Naive B cell (primary cell): ENCODE results near the gene TMEM123. TPM values are rescaled to one million over a fixed set of nuclear protein-coding genes. Genes with fewer than 3 reads are reported as not detected.

Experiments
- ATAC-seq, 2 donors: fragments of 150-1000 bp; cut with Tn5 transposase; 2 replicates each; pipeline ENCODE4 v1.10.0; 2021; ENCODE audit warnings: low read depth in 2 of 2, mild to moderate bottlenecking in 2 of 2, moderate library complexity in 2 of 2
- DNase-seq: peaks from one replicate; pipeline ENCODE4 v3.0.0; 2022
- H3K27ac Mint-ChIP-seq, 6 donors: one replicate each; pipeline ENCODE4 v1.8.0; 2020 to 2022; ENCODE audit warnings: mild to moderate bottlenecking in 6 of 6, mixed read lengths in 6 of 6, moderate library complexity in 5 of 6, inconsistent platforms in 2 of 6
- H3K27me3 Mint-ChIP-seq, 3 donors: one replicate each; pipeline ENCODE4 v1.8.0; 2021 to 2022; ENCODE audit warnings: mixed read lengths in 3 of 3, mild to moderate bottlenecking in 1 of 3
- H3K36me3 Mint-ChIP-seq, 2 donors: one replicate each; pipeline ENCODE4 v1.8.0; 2020 to 2022; ENCODE audit warnings: mixed read lengths in 2 of 2, inconsistent platforms in 1 of 2, mild to moderate bottlenecking in 1 of 2
- H3K4me1 Mint-ChIP-seq, 3 donors: one replicate each; pipeline ENCODE4 v1.8.0; 2020 to 2022; ENCODE audit warnings: mixed read lengths in 3 of 3, inconsistent platforms in 1 of 3, mild to moderate bottlenecking in 1 of 3, moderate library complexity in 1 of 3
- H3K4me3 Mint-ChIP-seq, 8 donors: one replicate each; pipeline ENCODE4 v1.8.0; 2020 to 2022; ENCODE audit warnings: mild to moderate bottlenecking in 8 of 8, mixed read lengths in 8 of 8, moderate library complexity in 8 of 8, inconsistent platforms in 2 of 8
- H3K9me3 Mint-ChIP-seq, 7 donors: one replicate each; pipeline ENCODE4 v1.8.0; 2020 to 2022; ENCODE audit warnings: mixed read lengths in 7 of 7, mild to moderate bottlenecking in 5 of 7, inconsistent platforms in 2 of 7, moderate library complexity in 1 of 7
- polyA plus RNA-seq, 6 donors: library from polyadenylated mRNA; unstranded; fragments of 300-500 nt; fragmentation: Illumina TruSeq; gene quantifications; one replicate each; pipeline ENCODE4 v1.2.3, GENCODE V29; 2021; ENCODE audit warnings: low read depth in 6 of 6

TMEM123 gene
- polyA plus RNA-seq, 6 donors from 2014 or later: 429 to 518 (median 477) TPM

DNA sequence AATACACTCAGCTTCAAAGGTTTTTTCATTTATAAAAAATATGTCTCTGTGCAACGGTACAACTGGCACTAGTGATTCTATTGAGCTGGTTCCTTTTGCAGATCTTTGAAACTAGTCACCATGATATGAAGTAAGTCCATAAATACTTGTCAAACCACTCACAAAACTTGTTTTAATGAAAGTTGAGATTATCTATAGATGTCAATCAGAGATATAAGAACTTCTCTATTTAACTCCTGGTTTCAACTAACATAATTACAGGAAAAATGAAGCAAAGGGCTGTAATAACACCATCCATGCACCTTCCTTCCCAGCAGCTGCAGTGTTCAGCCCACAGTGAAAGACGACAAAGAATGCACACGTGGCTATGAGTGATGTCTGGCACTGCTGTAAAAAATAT lies 44.7 kb downstream of the TMEM123 start:
- ATAC-seq: no peak
- Mint-ChIP-seq H3K27ac (peak overlapping the region in 4 of 6 donors; percentile 44 to 83 (median 62)), H3K4me3 (peak overlapping the region in 1 of 8 donors; percentile 59), H3K9me3 (no peaks in the 10 kb centered on the region), H3K27me3 (no peaks in the 10 kb centered on the region), H3K4me1 (peaks cover 15 to 49% (median 46%) of the 10 kb centered on the region in 3 donors), H3K36me3 (peaks cover 0 to 20% of the 10 kb centered on the region in 2 donors)
- DNase-seq: no peak

GRCh38 chr11:102406099-102406498 lies 46.5 kb downstream of the TMEM123 start:
- Mint-ChIP-seq H3K9me3 (no peaks in the 10 kb centered on the region), H3K4me1 (peaks cover 12 to 54% (median 48%) of the 10 kb centered on the region in 3 donors), H3K27me3 (no peaks in the 10 kb centered on the region), H3K27ac (peak overlapping the region in 4 of 6 donors; percentile 32 to 83 (median 77)), H3K4me3 (no peak overlapping the region), H3K36me3 (peaks cover 0 to 20% of the 10 kb centered on the region in 2 donors)
- DNase-seq: no peak
- ATAC-seq: no peak

DNA sequence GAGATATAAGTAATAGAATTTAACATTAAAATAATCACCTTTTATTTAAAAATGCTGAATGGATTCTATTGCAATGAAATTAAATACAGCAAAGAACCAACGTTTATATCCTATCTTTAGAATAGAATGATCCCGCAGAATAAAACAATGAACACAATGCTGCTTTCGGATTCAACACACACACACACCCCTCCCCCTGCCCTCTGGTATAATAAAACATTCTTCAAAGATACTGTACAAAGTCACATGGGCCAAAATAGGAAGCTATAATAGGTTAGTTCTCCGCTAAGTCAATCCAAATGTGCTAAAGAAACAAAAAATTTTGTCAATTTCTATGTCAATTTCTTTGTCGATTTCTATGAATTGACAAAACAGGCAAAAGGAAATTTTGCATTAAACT lies 47.1 kb downstream of the TMEM123 start:
- peak overlapping the region in 1 of 8 donors; percentile 9 for H3K4me3 Mint-ChIP-seq
- peaks cover 12 to 51% (median 47%) of the 10 kb centered on the region in 3 donors for H3K4me1 Mint-ChIP-seq
- ATAC-seq (no peak), DNase-seq (no peak)
- H3K9me3 Mint-ChIP-seq: no peaks in the 10 kb centered on the region
- H3K27me3 Mint-ChIP-seq: no peaks in the 10 kb centered on the region
- H3K27ac Mint-ChIP-seq: peak overlapping the region in 2 of 6 donors; percentile 72 to 82
- H3K36me3 Mint-ChIP-seq: peaks cover 3 to 18% of the 10 kb centered on the region in 2 donors

GRCh38 chr11:102402548-102402947 lies 50.0 kb downstream of the TMEM123 start:
- Mint-ChIP-seq H3K4me3 (no peak overlapping the region), H3K36me3 (peaks cover 11 to 12% of the 10 kb centered on the region in 2 donors), H3K9me3 (no peaks in the 10 kb centered on the region), H3K4me1 (peaks cover 12 to 39% (median 37%) of the 10 kb centered on the region in 3 donors), H3K27me3 (no peaks in the 10 kb centered on the region), H3K27ac (peak overlapping the region in 4 of 6 donors; percentile 26 to 78 (median 50))
- DNase-seq (no peak), ATAC-seq (no peak)

DNA sequence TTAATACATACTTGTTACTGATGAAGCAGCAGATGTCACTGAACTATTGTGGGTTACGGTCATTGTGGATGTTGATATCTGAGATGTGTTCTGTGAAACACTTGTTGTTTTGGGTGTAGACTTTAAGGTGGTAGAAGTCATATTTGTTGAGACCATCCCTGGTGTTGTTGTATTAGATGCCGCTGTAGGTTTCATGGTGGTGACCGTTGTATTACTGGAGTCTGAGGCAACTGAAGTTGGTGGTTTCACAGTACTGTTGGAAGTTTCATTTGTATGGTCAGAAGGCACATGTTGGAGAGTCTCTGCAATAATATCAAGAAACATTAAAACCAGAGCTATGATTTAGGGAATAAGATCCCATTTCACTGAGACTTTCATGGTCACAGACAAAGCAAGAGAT lies 50.7 kb downstream of the TMEM123 start:
- no peak for ATAC-seq
- Mint-ChIP-seq H3K27me3 (no peaks in the 10 kb centered on the region), H3K9me3 (no peaks in the 10 kb centered on the region), H3K36me3 (peaks cover 11 to 12% of the 10 kb centered on the region in 2 donors), H3K4me1 (peaks cover 5 to 32% (median 31%) of the 10 kb centered on the region in 3 donors), H3K27ac (peak overlapping the region in 2 of 6 donors; percentile 14 to 56), H3K4me3 (no peak overlapping the region)
- DNase-seq: no peak

DNA sequence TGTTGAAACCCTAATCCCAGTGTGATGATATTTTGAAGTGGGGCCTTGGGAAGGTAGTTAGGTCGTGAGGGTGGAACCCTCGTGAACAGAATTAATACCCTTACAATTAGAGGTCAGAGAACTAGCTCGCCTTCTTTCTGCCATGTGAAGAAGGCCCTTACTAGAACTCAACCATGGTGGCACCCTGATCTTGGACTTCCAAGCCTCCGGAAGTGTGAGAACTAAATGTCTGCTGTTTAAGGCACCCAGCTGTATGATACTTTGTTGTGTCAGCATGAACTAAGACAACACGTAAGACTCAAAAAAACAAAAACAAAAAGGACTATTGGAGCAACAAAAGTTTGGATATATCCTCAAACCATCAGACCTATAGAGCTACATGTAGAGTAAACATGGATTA lies 52.0 kb downstream of the TMEM123 start:
- Mint-ChIP-seq H3K27me3 (no peaks in the 10 kb centered on the region), H3K27ac (peak overlapping the region in 3 of 6 donors; percentile 21 to 79 (median 27)), H3K4me3 (no peak overlapping the region), H3K4me1 (peaks cover 3 to 28% (median 23%) of the 10 kb centered on the region in 3 donors), H3K36me3 (peaks cover 6 to 11% of the 10 kb centered on the region in 2 donors), H3K9me3 (no peaks in the 10 kb centered on the region)
- no peak for DNase-seq
- ATAC-seq: no peak

GRCh38 chr11:102399189-102399588 lies 53.4 kb downstream of the TMEM123 start:
- Mint-ChIP-seq H3K36me3 (peaks cover 4 to 11% of the 10 kb centered on the region in 2 donors), H3K27me3 (no peaks in the 10 kb centered on the region), H3K4me3 (no peak overlapping the region), H3K4me1 (peaks cover 3 to 27% (median 17%) of the 10 kb centered on the region in 3 donors), H3K27ac (peak overlapping the region in 1 of 6 donors; percentile 41), H3K9me3 (no peaks in the 10 kb centered on the region)
- ATAC-seq (no peak), DNase-seq (no peak)

DNA sequence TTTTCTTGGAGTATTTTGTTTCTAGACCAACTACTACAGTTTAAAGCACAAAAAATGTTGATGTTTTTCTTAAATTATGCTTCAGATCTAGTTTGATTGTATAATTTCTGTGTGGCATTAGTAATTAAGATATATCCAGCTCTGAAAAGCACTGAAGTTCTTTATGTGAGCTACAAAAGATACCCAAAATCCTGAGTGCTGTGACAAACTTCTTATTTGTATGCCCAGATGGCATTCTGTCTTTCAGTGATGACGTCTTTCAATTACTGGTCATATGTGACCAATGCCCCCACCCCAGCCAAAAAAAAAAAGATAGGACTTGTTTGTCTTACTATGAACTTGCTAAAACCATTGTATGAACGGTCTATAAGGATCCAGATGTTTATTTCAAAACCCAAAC lies 54.3 kb downstream of the TMEM123 start:
- Mint-ChIP-seq H3K4me3 (no peak overlapping the region), H3K9me3 (no peaks in the 10 kb centered on the region), H3K4me1 (peaks cover 7 to 25% (median 13%) of the 10 kb centered on the region in 3 donors), H3K27ac (peak overlapping the region in 1 of 6 donors; percentile 47), H3K27me3 (no peaks in the 10 kb centered on the region), H3K36me3 (peaks cover 2 to 11% of the 10 kb centered on the region in 2 donors)
- ATAC-seq (no peak), DNase-seq (no peak)

DNA sequence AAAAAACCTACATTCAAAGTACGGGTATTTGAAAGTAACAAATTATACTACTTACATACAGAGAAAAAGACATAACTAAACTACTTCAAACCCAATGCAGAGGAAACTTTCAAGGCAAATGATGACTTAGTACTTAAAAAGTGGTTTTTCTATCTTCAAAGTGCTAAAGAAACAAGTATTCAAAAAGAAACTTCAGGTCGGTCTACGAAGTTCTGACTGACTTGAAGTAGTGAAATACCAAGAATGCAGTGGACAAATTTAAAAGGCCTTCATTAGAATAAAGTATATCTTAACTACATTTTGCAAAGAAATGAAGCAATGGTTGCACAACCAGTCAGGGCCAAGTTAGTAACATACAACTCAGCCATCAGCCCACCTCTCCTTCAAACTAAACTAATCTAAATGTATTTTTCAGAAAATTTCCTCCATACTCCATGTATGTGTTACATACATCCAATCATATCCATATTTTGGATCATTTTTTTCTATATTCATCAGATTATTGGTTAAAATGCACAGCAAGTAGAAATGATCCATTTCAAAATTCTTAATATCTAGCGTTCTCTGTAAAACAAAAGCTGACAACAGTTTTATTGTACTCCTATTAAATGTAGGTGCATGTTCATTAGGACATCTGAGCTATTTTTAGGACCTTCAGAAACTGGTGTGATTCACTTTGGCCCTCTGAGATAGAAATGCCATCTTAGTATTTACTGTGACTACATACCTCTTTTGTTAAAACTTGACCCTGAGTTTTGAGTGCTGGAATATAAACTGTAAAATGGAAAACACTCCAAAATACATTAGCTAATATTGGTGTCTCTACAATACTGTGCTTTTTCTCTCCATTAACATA lies 55.6 kb downstream of the TMEM123 start:
- H3K9me3 Mint-ChIP-seq: no peaks in the 10 kb centered on the region
- H3K4me1 Mint-ChIP-seq: peaks cover 10 to 19% (median 18%) of the 10 kb centered on the region in 3 donors
- H3K4me3 Mint-ChIP-seq: no peak overlapping the region
- H3K27me3 Mint-ChIP-seq: no peaks in the 10 kb centered on the region
- DNase-seq (no peak), ATAC-seq (no peak)
- H3K27ac Mint-ChIP-seq: peak overlapping the region in 3 of 6 donors; percentile 26 to 45 (median 44)
- peaks cover 0 to 11% of the 10 kb centered on the region in 2 donors for H3K36me3 Mint-ChIP-seq

- peaks cover 0 to 11% of the 10 kb centered on the region in 2 donors for H3K36me3 Mint-ChIP-seq
- peak overlapping the region in 4 of 6 donors; percentile 1 to 82 (median 42) for H3K27ac Mint-ChIP-seq
- no peaks in the 10 kb centered on the region for H3K27me3 Mint-ChIP-seq
- no peaks in the 10 kb centered on the region for H3K9me3 Mint-ChIP-seq
- DNase-seq: no peak
- peaks cover 8 to 20% (median 15%) of the 10 kb centered on the region in 3 donors for H3K4me1 Mint-ChIP-seq
- no peak for ATAC-seq
- H3K4me3 Mint-ChIP-seq: no peak overlapping the region
Observed at GRCh38 chr11:102395720-102396393, 56.7 kb downstream of the TMEM123 start.

DNA sequence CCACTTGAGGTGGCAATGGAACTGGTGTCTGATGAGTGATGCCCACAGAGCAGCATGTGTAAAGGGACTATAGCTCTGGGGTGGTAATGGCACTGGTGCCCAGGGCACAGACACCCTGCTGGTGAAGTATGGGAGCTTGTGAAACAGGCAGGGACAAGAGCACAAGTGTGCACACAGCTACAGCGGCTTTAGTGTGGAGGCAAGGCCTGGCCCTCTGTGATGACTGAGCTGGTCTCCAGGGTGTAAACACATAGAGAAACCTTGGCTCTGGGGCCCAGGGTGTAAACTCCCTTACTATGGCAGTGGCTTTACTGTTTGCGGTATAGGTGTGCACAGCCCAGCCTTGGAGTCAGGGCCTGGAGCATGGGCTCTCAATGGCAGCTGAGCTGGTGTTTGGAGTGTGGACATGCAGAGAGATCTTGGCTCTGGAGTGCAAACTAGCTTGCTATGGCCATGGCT lies 59.3 kb downstream of the TMEM123 start:
- DNase-seq: no peak
- Mint-ChIP-seq H3K4me3 (no peak overlapping the region), H3K4me1 (peaks cover 13 to 24% (median 21%) of the 10 kb centered on the region in 3 donors), H3K27ac (peak overlapping the region; percentile 31 to 83 (median 60)), H3K36me3 (no peaks in the 10 kb centered on the region), H3K9me3 (no peaks in the 10 kb centered on the region), H3K27me3 (no peaks in the 10 kb centered on the region)
- ATAC-seq: peak in 1 of 2 donors; percentile 15

DNA sequence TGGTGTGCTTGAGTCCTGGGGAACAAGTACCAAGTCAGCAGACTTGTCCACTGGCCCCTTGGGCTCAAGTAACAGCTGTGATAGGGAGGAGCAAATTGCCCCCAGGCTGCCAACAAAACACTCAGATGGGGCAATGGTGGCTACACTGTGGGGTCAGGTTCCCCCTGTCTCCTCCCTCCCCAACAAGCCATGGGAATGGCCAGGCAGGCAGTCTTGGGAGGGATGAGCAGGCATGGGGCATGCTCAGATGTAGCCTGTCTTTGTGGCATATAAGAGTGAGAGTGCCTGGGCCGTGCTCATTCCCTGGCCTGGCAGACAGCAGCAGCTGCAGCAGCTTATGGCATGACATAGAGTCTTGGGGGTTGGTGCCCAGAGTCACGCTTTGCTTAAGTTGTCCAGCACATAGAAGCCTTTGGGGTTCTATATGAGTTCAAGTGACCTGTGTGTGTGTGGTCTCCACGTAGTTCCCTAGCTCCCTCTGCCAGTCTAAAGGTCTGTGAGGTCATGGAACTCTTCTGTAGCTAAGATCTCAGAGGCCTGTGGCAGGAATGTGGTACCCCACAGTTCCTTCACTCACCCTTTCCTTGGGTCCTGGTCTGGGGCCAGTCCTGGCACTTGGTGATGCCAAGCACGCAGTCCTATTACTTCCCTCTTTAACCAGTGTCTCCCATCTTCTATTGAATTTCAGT lies 60.9 kb downstream of the TMEM123 start:
- Mint-ChIP-seq H3K27ac (peak overlapping the region in 5 of 6 donors; percentile 38 to 94 (median 83)), H3K4me1 (peaks cover 13 to 24% (median 21%) of the 10 kb centered on the region in 3 donors), H3K36me3 (no peaks in the 10 kb centered on the region), H3K4me3 (peak overlapping the region in 1 of 8 donors; percentile 17), H3K9me3 (no peaks in the 10 kb centered on the region), H3K27me3 (no peaks in the 10 kb centered on the region)
- ATAC-seq: no peak
- DNase-seq: no peak
